Measurements from ENCODE around the gene PRKAB1.
"Not testable (repeated sequence)": the region's sequence is repeated elsewhere in the genome, so short reads cannot be mapped to it uniquely, and the experiment has no call there.

The PRKAB1 gene

GRCh38 chr12:119667577-119668323 lies at the start of gene PRKAB1:
PRKAB1 (plus strand) TSS chr12:119668133; CDS start chr12:119668245, 112 bp downstream.
- DNase-seq = peak; percentile 100
- in situ Hi-C loops (cut with HindIII; ENCODE audit: low pct_ligation_motif_present, low pct_unique_long_range_greater_than_20kb, low sequenced_read_pairs) = no loop called here

GRCh38 chr12:119618328-119618896 lies 49.5 kb upstream of the PRKAB1 start:
- DNase-seq; in situ Hi-C loops (cut with HindIII; ENCODE audit: low pct_ligation_motif_present, low pct_unique_long_range_greater_than_20kb, low sequenced_read_pairs): not testable (repeated sequence)

GRCh38 chr12:119620490-119620889 lies 47.4 kb upstream of the PRKAB1 start:
- no peak for DNase-seq
- in situ Hi-C loops (cut with HindIII; ENCODE audit: low pct_ligation_motif_present, low pct_unique_long_range_greater_than_20kb, low sequenced_read_pairs) = no loop called here

GRCh38 chr12:119621878-119622277 lies 46.1 kb upstream of the PRKAB1 start:
- DNase-seq = no peak
- in situ Hi-C loops (cut with HindIII; ENCODE audit: low pct_ligation_motif_present, low pct_unique_long_range_greater_than_20kb, low sequenced_read_pairs) = no loop called here

GRCh38 chr12:119624966-119625365 lies 43.0 kb upstream of the PRKAB1 start:
- DNase-seq = no peak
- in situ Hi-C loops (cut with HindIII; ENCODE audit: low pct_ligation_motif_present, low pct_unique_long_range_greater_than_20kb, low sequenced_read_pairs) = no loop called here

DNA sequence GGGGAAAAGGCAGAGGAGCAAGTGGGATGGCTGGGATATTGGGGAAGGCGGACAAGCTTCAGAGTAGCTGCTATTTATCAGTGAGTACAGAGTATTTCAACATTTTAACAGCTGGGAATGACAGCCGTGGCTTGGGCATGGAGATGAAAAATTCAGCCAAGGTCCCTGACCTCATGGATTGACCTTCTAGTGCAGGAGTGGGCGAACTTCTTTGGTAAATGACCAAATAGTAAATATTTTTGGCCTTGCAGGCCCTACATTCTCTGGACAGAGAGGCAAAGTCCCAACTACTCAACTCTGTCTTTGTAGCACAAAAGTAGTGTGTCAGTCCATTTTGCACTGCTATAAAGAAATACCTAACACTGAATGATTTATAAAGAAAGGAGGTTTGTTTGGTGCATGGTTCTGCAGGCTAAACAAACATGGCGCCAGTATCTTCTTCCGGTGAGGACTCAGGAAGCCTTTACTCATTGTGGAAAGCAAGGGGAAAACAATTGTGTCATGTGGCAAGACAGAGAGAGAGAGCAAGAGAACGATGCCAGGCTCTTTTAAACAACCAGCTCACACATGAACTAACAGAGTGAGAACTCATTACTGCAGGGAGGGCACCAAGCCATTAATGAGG lies 40.8 kb upstream of the PRKAB1 start:
- in situ Hi-C loops (cut with HindIII; ENCODE audit: low pct_ligation_motif_present, low pct_unique_long_range_greater_than_20kb, low sequenced_read_pairs) = no loop called here
- no peak for DNase-seq

GRCh38 chr12:119627686-119628085 lies 40.2 kb upstream of the PRKAB1 start:
- in situ Hi-C loops (cut with HindIII; ENCODE audit: low pct_ligation_motif_present, low pct_unique_long_range_greater_than_20kb, low sequenced_read_pairs) = no loop called here
- DNase-seq = no peak

- DNase-seq = no peak
- in situ Hi-C loops (cut with HindIII; ENCODE audit: low pct_ligation_motif_present, low pct_unique_long_range_greater_than_20kb, low sequenced_read_pairs) = no loop called here
These were observed 37.6 kb upstream of the PRKAB1 start for GRCh38 chr12:119630223-119630780.

DNA sequence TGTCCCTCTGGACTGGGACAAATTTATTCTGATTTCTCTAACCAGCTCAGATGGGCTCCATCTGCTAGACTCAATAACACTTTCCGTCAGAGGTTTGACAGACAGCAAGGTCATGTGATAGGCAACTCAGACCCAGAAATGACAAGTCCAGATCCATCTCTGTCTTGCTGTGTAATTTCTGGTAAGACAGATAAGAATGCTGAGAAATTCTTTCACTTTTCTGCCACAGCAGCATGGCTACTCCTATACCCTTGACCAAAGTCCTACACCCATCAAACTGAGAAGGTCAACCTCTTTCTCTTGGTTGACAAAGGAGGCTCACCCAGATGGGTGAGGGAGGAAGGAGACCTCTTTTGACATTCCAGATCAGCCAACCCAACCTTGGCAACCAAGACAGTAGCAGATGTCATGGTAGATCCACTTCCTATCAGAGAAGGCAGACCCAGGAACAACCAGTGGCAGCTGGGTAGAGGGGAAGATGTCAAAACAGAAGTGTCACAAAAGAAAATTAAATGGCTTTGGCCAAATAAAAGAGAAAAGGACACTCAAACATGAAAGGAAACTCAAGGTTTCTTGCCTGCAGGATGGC lies 36.9 kb upstream of the PRKAB1 start:
- no peak for DNase-seq
- in situ Hi-C loops (cut with HindIII; ENCODE audit: low pct_ligation_motif_present, low pct_unique_long_range_greater_than_20kb, low sequenced_read_pairs) = no loop called here

- no peak for DNase-seq
- in situ Hi-C loops (cut with HindIII; ENCODE audit: low pct_ligation_motif_present, low pct_unique_long_range_greater_than_20kb, low sequenced_read_pairs) = no loop called here
These were observed 35.8 kb upstream of the PRKAB1 start for GRCh38 chr12:119631930-119632678.

- in situ Hi-C loops (cut with HindIII; ENCODE audit: low pct_ligation_motif_present, low pct_unique_long_range_greater_than_20kb, low sequenced_read_pairs) = no loop called here
- no peak for DNase-seq
These were observed 33.2 kb upstream of the PRKAB1 start for GRCh38 chr12:119634743-119635142.

- peak; percentile 28 for DNase-seq
- in situ Hi-C loops (cut with HindIII; ENCODE audit: low pct_ligation_motif_present, low pct_unique_long_range_greater_than_20kb, low sequenced_read_pairs) = no loop called here
These were observed 24.9 kb upstream of the PRKAB1 start for GRCh38 chr12:119642986-119643385.

DNA sequence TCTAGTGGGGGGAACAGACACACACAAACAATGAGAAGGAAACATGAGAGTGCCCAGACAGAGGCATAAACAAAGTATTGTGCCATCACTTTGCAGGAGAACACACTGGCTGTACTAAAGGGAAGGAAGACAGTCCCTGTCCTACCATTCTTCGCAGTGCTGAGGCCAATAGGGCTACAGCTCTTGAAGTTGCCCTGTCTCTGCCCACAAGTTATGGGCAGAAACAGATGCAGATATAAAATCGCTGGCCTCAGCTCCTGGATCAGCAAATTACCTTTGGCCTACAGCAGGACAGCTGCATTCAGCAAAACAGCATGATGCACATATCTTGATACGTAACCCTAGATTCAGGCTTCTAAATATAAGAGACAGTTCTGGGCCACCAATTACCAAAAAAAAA lies 23.0 kb upstream of the PRKAB1 start:
- in situ Hi-C loops (cut with HindIII; ENCODE audit: low pct_ligation_motif_present, low pct_unique_long_range_greater_than_20kb, low sequenced_read_pairs) = no loop called here
- DNase-seq = no peak

GRCh38 chr12:119645535-119646059 lies 22.3 kb upstream of the PRKAB1 start:
- in situ Hi-C loops (cut with HindIII; ENCODE audit: low pct_ligation_motif_present, low pct_unique_long_range_greater_than_20kb, low sequenced_read_pairs) = no loop called here
- DNase-seq = no peak

DNA sequence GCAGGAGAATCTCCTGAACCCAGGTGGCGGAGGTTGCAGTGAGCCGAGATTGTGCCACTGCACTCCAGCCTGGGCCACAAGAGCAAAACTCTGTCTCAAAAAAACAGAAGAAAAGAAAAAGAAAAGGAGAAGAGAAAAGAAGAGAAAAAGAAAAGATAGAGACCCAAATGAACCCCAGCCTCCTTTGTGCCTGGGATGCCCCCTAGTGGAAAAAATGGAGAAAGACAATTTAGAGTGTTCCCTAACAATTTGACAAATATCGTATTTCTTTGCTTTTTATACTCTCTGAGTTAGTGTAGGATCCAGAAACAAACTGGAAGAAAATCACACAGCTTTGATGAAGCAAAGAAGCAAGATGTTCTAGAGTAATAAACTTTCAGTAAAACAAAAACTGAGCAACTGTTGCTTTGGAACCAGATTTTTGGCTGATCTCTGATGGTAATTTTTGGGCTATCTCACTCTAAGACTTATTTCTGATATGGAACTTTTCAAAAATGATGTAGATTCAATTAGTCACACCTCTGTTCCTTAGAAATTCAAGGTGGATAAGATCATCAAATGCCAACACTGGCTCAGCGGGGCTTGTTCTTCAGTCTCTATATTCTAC lies 18.6 kb upstream of the PRKAB1 start:
- in situ Hi-C loops (cut with HindIII; ENCODE audit: low pct_ligation_motif_present, low pct_unique_long_range_greater_than_20kb, low sequenced_read_pairs) = no loop called here
- peak; percentile 50 for DNase-seq

DNA sequence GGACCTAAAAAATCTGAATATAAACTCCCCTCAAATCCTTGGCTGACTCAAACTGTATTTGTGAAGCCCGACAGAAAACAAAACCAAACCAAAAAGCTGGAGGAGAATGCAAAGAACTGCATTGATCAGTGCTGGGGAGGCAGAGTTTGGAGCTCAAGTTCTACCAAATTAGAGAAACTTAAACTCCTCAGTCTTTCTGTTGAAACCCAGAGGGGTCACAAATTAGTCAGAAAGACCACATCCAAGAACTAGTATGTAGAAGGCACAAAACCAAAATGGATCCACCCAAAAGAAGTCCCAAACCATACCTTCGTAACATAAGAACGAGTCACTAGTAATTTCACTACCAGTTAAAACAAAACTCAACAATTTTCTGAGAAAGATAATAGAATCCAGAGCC lies 15.3 kb upstream of the PRKAB1 start:
- in situ Hi-C loops (cut with HindIII; ENCODE audit: low pct_ligation_motif_present, low pct_unique_long_range_greater_than_20kb, low sequenced_read_pairs) = no loop called here
- DNase-seq = no peak

DNA sequence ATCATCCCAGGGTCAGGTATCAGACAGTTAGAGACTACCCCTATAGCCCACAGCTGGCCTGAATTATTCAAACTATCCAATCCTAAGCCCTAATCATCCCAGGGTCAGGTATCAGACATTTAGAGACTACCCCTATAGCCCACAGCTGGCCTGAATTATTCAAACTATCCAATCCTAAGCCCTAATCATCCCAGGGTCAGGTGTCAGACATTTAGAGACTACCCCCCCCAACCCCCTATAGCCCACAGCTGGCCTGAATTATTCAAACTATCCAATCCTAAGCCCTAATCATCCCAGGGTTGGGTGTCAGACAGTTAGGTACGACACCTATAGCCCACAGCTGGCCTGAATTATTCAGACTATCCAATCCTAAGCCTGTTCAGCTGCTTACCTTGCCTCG lies 10.9 kb upstream of the PRKAB1 start:
- DNase-seq; in situ Hi-C loops (cut with HindIII; ENCODE audit: low pct_ligation_motif_present, low pct_unique_long_range_greater_than_20kb, low sequenced_read_pairs): not testable (repeated sequence)

DNA sequence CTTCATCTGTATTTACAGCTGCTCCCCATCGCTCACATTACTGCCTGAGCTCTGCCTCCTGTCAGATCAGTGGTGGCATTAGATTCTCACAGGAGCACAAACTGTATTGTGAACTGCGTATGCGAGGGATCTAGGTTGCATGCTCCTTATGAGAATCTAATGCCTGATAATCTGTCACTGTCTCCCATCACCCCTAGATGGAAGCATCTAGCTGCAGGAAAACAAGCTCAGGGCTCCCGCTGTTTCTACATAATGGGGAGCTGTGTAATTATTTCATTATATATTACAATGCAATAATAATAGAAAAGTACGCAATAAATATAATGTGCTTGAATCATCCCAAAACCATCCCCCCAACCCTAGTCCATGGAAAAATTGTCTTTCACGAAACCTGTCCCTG lies 9.8 kb upstream of the PRKAB1 start:
- in situ Hi-C loops (cut with HindIII; ENCODE audit: low pct_ligation_motif_present, low pct_unique_long_range_greater_than_20kb, low sequenced_read_pairs) = not testable (repeated sequence)

More for the DNA sequence above, 9.8 kb upstream of the PRKAB1 start:
- DNase-seq = not testable (repeated sequence)

Measured in ACHN (cell line).